ENCODE measurements around the gene GATA2.
A peak's percentile ranks its signal among the peaks of the same experiment; 100 is the strongest.

GATA2 gene

GRCh38 chr3:128508852-128509251 is 15.9 kb upstream of the GATA2 start:
- no peak for TF ChIP-seq CTCF (conservative IDR thresholded peaks at IDR 0.05; ENCODE audit: control insufficient read depth, insufficient read depth, low read depth, low read length)
- H3K4me3 ChIP-seq (ENCODE audit: control insufficient read depth, low read depth, low read length): no peak overlapping the region
- no peak for DNase-seq (ENCODE audit: low read depth)

- no peak for DNase-seq (ENCODE audit: low read depth)
- no peak for TF ChIP-seq CTCF (conservative IDR thresholded peaks at IDR 0.05; ENCODE audit: control insufficient read depth, insufficient read depth, low read depth, low read length)
- H3K4me3 ChIP-seq (ENCODE audit: control insufficient read depth, low read depth, low read length): no peak overlapping the region
Observed at GRCh38 chr3:128506754-128507153, 13.8 kb upstream of the GATA2 start.

- TF ChIP-seq CTCF (conservative IDR thresholded peaks at IDR 0.05; ENCODE audit: control insufficient read depth, insufficient read depth, low read depth, low read length): no peak
- peak; percentile 24 for DNase-seq (ENCODE audit: low read depth)
- no peak overlapping the region for H3K4me3 ChIP-seq (ENCODE audit: control insufficient read depth, low read depth, low read length)
Observed at GRCh38 chr3:128505771-128506170, 12.8 kb upstream of the GATA2 start.

GRCh38 chr3:128504963-128505730 is 12.1 kb upstream of the GATA2 start:
- DNase-seq (ENCODE audit: low read depth): no peak
- no peak overlapping the region for H3K4me3 ChIP-seq (ENCODE audit: control insufficient read depth, low read depth, low read length)
- no peak for TF ChIP-seq CTCF (conservative IDR thresholded peaks at IDR 0.05; ENCODE audit: control insufficient read depth, insufficient read depth, low read depth, low read length)

GRCh38 chr3:128504533-128504915 is 11.5 kb upstream of the GATA2 start:
- TF ChIP-seq CTCF (conservative IDR thresholded peaks at IDR 0.05; ENCODE audit: control insufficient read depth, insufficient read depth, low read depth, low read length): no peak
- no peak for DNase-seq (ENCODE audit: low read depth)
- no peak overlapping the region for H3K4me3 ChIP-seq (ENCODE audit: control insufficient read depth, low read depth, low read length)

GRCh38 chr3:128503751-128504532 is 10.9 kb upstream of the GATA2 start:
- no peak overlapping the region for H3K4me3 ChIP-seq (ENCODE audit: control insufficient read depth, low read depth, low read length)
- TF ChIP-seq CTCF (conservative IDR thresholded peaks at IDR 0.05; ENCODE audit: control insufficient read depth, insufficient read depth, low read depth, low read length): no peak
- DNase-seq (ENCODE audit: low read depth): no peak

Measured in fibroblast of mammary gland (primary cell).